CD4-positive, alpha-beta T cell (primary cell): Measurements from ENCODE around the gene JAG1. TPM values are rescaled to one million over a fixed set of nuclear protein-coding genes. Genes with fewer than 3 reads are reported as not detected.
"Not testable (repeated sequence)": the region's sequence is repeated elsewhere in the genome, so short reads cannot be mapped to it uniquely, and the experiment has no call there.

ENCODE experiments used
- ATAC-seq: fragments of 200-7000 bp; cut with Tn5 transposase; one replicate; pipeline ENCODE4 v1.10.0; 2022; ENCODE audit warnings: mild to moderate bottlenecking; ENCODE audit not compliant: poor library complexity
- CTCF ChIA-PET: fragments of 350-600 bp; sonication (Branson Sonifier 250); formaldehyde crosslinking; loops from one replicate; lab custom pipeline; 2021; ENCODE audit warnings: antibody characterized with exemption, inconsistent platforms; lab: Charles Lee
- POLR2A ChIA-PET: fragments of 350-600 bp; sonication (Branson Sonifier 250); formaldehyde crosslinking; loops from one replicate; lab custom pipeline; 2021; ENCODE audit warnings: antibody characterized with exemption, inconsistent platforms; lab: Charles Lee
- DNase-seq, 14 experiments: peaks; one replicate each; pipeline ENCODE4 v3.0.0-alpha.2; 2013 to 2020; ENCODE audit warnings: mixed read lengths in 2 of 14
- H3K27ac ChIP-seq, 2 donors: one replicate each; pipeline versions ENCODE4 v1.5.1 to v1.7.0; 2013; ENCODE audit warnings: low read length in 2 of 2, low read depth in 1 of 2, mild to moderate bottlenecking in 1 of 2
- H3K27me3 ChIP-seq, 2 experiments: 1 replicate in 1 of 2; 2 replicates in 1 of 2; pipeline versions ENCODE4 v1.6.1 to v1.7.0; 2013; ENCODE audit warnings: low read length in 2 of 2, control low read depth in 1 of 2, mild to moderate bottlenecking in 1 of 2, moderate library complexity in 1 of 2; ENCODE audit not compliant: insufficient read depth in 2 of 2, control insufficient read depth in 1 of 2
- H3K36me3 ChIP-seq: one replicate; pipeline ENCODE4 v1.6.1; 2013; ENCODE audit warnings: low read length, control low read depth; ENCODE audit not compliant: insufficient read depth
- H3K4me1 ChIP-seq: one replicate; pipeline ENCODE4 v1.6.1; 2013; ENCODE audit warnings: low read length, control low read depth; ENCODE audit not compliant: insufficient read depth
- H3K4me3 ChIP-seq: one replicate; pipeline ENCODE4 v1.5.1; 2013; ENCODE audit warnings: mild to moderate bottlenecking, low read length, moderate library complexity
- H3K9me3 ChIP-seq, 2 experiments: 1 replicate in 1 of 2; 2 replicates in 1 of 2; pipeline versions ENCODE4 v1.6.1 to v1.7.0; 2013; ENCODE audit warnings: low read length in 2 of 2, mild to moderate bottlenecking in 2 of 2, control low read depth in 1 of 2, moderate library complexity in 1 of 2; ENCODE audit not compliant: control insufficient read depth in 1 of 2, insufficient read depth in 1 of 2
- H3K27ac Mint-ChIP-seq: one replicate; pipeline ENCODE4 v1.8.0; 2020; ENCODE audit warnings: mixed read lengths
- H3K27me3 Mint-ChIP-seq: one replicate; pipeline ENCODE4 v1.8.0; 2021; ENCODE audit warnings: mixed read lengths
- H3K36me3 Mint-ChIP-seq: one replicate; pipeline ENCODE4 v1.8.0; 2021; ENCODE audit warnings: low read depth, mixed read lengths
- H3K4me1 Mint-ChIP-seq: one replicate; pipeline ENCODE4 v1.8.0; 2021; ENCODE audit warnings: low read depth, mixed read lengths
- H3K4me3 Mint-ChIP-seq: one replicate; pipeline ENCODE4 v1.8.0; 2020; ENCODE audit warnings: mild to moderate bottlenecking, mixed read lengths
- H3K9me3 Mint-ChIP-seq: one replicate; pipeline ENCODE4 v1.8.0; 2020; ENCODE audit warnings: mixed read lengths
- CTCF ChIP-seq: fragments of 200-600 bp; IDR thresholded peaks from one replicate; pipeline ENCODE4 v1.8.0; 2022; ENCODE audit warnings: antibody characterized with exemption, mild to moderate bottlenecking
- intact Hi-C, 2 experiments: fragments of 100-400 bp; cut with DNase I in 1 of 2; cut with micrococcal nuclease in 1 of 2; formaldehyde crosslinking; loops; one replicate each; pipeline versions ENCODE4 v1.15.1 to v1.9.0; 2023 to 2025; cut with DNase I, micrococcal nuclease
- total RNA-seq, 174 experiments: library from RNA in 2 of 174; stranded (reverse) in 2 of 174; gene quantifications; one replicate each; pipeline ENCODE4 v1.2.3 and lab custom pipeline; 2021 to 2026

JAG1 gene
- total RNA-seq, 2 experiments from 2014 or later: 0.77 to 1.2 TPM

DNA sequence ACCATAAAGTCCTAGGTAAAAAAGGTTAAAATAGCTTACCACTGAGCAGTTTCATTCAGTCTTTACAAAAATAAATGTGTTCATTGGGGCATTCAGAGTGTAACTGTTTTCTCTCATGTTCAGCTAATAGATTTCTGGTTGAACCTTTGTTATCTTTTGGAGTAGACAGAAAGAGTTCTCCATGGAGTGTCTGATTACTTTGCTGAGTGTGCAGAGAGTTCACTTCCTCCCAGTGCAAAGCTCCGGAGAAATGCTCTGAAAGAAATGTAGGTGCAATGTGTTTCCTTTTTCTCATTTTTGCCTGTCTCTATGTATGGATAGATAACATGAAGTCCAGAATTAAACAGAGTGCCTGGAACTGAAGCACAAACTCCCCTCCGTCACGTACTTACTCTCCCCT lies 52.6 kb downstream of the JAG1 start:
- no peak overlapping the region for H3K27ac ChIP-seq
- no peaks in the 10 kb centered on the region for H3K4me1 ChIP-seq
- ChIA-PET POLR2A (interaction anchor here (0.6 kb wide), 1 partner anchor 1107 kb away, joined by 3 read pairs; no protein-coding TSS in a partner anchor), CTCF (no interaction called here)
- no peak overlapping the region for H3K27ac Mint-ChIP-seq
- H3K4me3 Mint-ChIP-seq: no peak overlapping the region
- H3K27me3 ChIP-seq: no peaks in the 10 kb centered on the region
- no peak for TF ChIP-seq CTCF
- H3K9me3 Mint-ChIP-seq: no peaks in the 10 kb centered on the region
- intact Hi-C loops: no loop called here
- ATAC-seq (no peak), DNase-seq (no peak)
- H3K4me1 Mint-ChIP-seq: no peaks in the 10 kb centered on the region
- peaks cover 12% of the 10 kb centered on the region for H3K36me3 Mint-ChIP-seq
- no peak overlapping the region for H3K4me3 ChIP-seq
- no peaks in the 10 kb centered on the region for H3K27me3 Mint-ChIP-seq
- H3K36me3 ChIP-seq: no peaks in the 10 kb centered on the region
- no peaks in the 10 kb centered on the region for H3K9me3 ChIP-seq

DNA sequence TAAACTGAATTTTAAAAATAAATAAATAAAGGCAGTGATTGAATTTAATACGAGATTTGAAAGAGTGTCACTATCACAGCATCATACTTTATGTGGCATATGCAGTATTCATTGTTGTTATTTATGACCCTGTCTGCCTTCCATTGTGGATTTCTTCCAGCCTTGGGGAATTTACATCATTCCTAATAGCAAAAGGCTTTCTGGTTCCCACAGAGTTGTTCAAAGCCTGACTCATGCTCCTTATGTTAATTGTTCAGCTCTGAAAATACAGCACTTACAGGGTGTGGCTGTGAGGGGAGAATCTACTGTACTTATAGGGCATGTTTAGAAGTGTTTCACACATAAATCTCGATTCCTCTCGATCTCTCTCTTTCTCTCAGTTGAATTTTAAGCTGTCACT lies 54.4 kb downstream of the JAG1 start:
- H3K4me1 ChIP-seq: no peaks in the 10 kb centered on the region
- no peaks in the 10 kb centered on the region for H3K4me1 Mint-ChIP-seq
- no peak for TF ChIP-seq CTCF
- H3K27me3 Mint-ChIP-seq: no peaks in the 10 kb centered on the region
- no peak overlapping the region for H3K27ac ChIP-seq
- H3K9me3 Mint-ChIP-seq: no peaks in the 10 kb centered on the region
- ATAC-seq (no peak), DNase-seq (no peak)
- no peaks in the 10 kb centered on the region for H3K9me3 ChIP-seq
- H3K4me3 ChIP-seq: no peak overlapping the region
- CTCF ChIA-PET: no interaction called here
- no peaks in the 10 kb centered on the region for H3K27me3 ChIP-seq
- intact Hi-C loops: no loop called here
- no peak overlapping the region for H3K4me3 Mint-ChIP-seq
- H3K36me3 Mint-ChIP-seq: peaks cover 17% of the 10 kb centered on the region
- no peak overlapping the region for H3K27ac Mint-ChIP-seq
- no peaks in the 10 kb centered on the region for H3K36me3 ChIP-seq
- POLR2A ChIA-PET: no interaction called here

GRCh38 chr20:10618611-10619245 lies 55.1 kb downstream of the JAG1 start:
- Mint-ChIP-seq H3K27me3 (no peaks in the 10 kb centered on the region), H3K4me1 (no peaks in the 10 kb centered on the region), H3K9me3 (no peaks in the 10 kb centered on the region), H3K4me3 (no peak overlapping the region), H3K27ac (no peak overlapping the region), H3K36me3 (peaks cover 20% of the 10 kb centered on the region)
- H3K4me1 ChIP-seq: no peaks in the 10 kb centered on the region
- intact Hi-C loops: no loop called here
- ChIA-PET POLR2A (no interaction called here), CTCF (no interaction called here)
- ATAC-seq: no peak
- H3K27me3 ChIP-seq: no peaks in the 10 kb centered on the region
- no peak for TF ChIP-seq CTCF
- H3K9me3 ChIP-seq: no peaks in the 10 kb centered on the region
- no peak for DNase-seq
- H3K36me3 ChIP-seq: no peaks in the 10 kb centered on the region
- H3K4me3 ChIP-seq: no peak overlapping the region
- no peak overlapping the region for H3K27ac ChIP-seq

DNA sequence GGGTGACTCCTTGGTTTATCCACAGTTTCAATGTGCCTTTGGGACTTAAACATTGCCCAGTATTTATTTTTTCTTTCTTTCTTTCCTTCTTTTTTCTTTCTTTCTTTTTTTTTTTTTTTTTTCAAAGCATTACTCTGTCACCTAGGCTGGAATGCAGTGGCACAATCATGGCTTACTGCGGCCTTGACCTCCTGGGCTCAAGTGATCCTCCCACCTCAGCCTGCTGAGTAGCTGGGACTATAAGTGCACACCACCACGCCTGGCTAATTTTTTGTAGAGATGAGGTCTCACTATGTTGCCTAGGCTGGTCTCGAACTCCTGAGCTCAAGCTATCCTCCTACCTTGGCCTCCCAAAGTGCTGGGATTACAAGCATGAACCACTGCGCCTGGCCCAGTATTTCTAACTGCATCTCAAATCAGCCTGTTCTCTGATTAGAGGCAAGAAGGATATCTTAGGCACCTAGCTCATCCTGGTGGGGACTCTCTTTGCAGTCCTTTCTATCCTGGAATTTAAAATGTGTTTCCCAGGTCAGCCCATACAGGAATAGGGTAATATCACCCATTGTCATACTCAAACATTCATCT lies 56.2 kb downstream of the JAG1 start:
- H3K4me3 Mint-ChIP-seq, ATAC-seq, H3K27ac ChIP-seq, H3K9me3 ChIP-seq, H3K9me3 Mint-ChIP-seq, H3K36me3 ChIP-seq, H3K27me3 Mint-ChIP-seq, H3K27ac Mint-ChIP-seq, DNase-seq, H3K4me1 ChIP-seq, H3K27me3 ChIP-seq, intact Hi-C loops, H3K4me3 ChIP-seq, H3K4me1 Mint-ChIP-seq, CTCF ChIA-PET, POLR2A ChIA-PET: not testable (repeated sequence)
- peaks cover 24% of the 10 kb centered on the region for H3K36me3 Mint-ChIP-seq
